ENCODE measurements around the gene NEUROD2.
A peak's percentile ranks its signal among the peaks of the same experiment; 100 is the strongest.

DNA sequence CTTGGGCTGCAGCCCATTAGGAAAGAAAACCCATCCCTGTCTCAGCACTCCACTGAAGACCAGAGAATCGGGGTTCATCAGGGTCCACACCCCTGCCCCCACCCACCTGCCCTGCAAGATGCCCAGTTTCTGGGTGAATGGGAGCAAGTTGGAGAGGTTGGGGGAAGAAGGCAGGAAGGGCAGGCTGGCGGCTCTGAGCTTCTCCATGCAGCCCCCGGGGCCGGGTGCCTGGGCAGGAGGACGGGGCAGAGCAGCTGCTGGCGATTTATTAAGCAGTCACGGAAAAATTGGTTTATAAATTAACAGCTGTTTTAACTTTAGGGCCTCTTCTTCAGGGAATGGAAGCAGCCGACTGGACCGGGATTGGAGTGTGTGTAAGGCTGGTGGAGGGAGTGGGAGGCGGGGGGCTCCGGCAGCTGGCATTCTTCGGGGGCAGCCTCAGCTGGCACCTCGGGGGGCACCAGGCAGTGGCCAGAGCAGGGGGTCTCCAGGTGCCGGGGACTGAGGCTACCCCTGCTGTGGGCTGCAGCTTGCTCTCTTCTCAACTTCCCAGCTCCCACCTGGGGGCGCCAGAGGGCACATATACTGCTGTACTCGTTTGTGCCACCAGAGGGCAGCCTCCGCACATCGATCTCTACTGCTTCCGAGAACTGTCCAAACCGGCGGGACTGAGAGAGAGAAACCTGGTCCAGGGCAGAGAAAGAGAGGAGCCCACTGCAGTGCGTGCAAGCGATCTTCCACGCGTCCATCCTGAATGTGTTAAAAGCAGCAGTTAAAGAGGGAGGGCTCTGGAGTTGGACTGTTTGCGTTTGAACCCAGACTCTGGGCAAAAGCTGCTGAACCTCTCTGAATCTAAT, 14.0 kb upstream of the NEUROD2 start:
- TF ChIP-seq, protein P1, sequence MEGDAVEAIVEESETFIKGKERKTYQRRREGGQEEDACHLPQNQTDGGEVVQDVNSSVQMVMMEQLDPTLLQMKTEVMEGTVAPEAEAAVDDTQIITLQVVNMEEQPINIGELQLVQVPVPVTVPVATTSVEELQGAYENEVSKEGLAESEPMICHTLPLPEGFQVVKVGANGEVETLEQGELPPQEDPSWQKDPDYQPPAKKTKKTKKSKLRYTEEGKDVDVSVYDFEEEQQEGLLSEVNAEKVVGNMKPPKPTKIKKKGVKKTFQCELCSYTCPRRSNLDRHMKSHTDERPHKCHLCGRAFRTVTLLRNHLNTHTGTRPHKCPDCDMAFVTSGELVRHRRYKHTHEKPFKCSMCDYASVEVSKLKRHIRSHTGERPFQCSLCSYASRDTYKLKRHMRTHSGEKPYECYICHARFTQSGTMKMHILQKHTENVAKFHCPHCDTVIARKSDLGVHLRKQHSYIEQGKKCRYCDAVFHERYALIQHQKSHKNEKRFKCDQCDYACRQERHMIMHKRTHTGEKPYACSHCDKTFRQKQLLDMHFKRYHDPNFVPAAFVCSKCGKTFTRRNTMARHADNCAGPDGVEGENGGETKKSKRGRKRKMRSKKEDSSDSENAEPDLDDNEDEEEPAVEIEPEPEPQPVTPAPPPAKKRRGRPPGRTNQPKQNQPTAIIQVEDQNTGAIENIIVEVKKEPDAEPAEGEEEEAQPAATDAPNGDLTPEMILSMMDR (conservative IDR thresholded peaks at IDR 0.05 in 1 of 2, IDR thresholded peaks at IDR 0.05 in 1 of 2; ENCODE audit: extremely low read depth in 1 of 2, insufficient read depth in 1 of 2, low read depth in 1 of 2, low read length in 2 of 2), result peak; percentile 100
- TF ChIP-seq EZH2 (IDR thresholded peaks at IDR 0.05; ENCODE audit: borderline replicate concordance, low read length), result no peak

Data from mammary epithelial cell (primary cell).